ENCODE measurements around the gene DHH.
A peak's percentile ranks its signal among the peaks of the same experiment; 100 is the strongest.
"Not testable (repeated sequence)": the region's sequence is repeated elsewhere in the genome, so short reads cannot be mapped to it uniquely, and the experiment has no call there.

The DHH gene

GRCh38 chr12:49094160-49094974 lies at the start of gene DHH:
Gene DHH (minus strand): TSS chr12:49094801. CDS start chr12:49094512, 289 bp downstream.
- FAIRE-seq, result no peak

- no peak for FAIRE-seq
These were observed 49.8 kb upstream of the DHH start for GRCh38 chr12:49144384-49144783.

GRCh38 chr12:49138999-49139398 lies 44.4 kb upstream of the DHH start:
- FAIRE-seq, result no peak

GRCh38 chr12:49138587-49138986 lies 44.0 kb upstream of the DHH start:
- no peak for FAIRE-seq

- no peak for FAIRE-seq
These were observed 42.9 kb upstream of the DHH start for GRCh38 chr12:49137476-49137875.

GRCh38 chr12:49136997-49137396 lies 42.4 kb upstream of the DHH start:
- not testable (repeated sequence) for FAIRE-seq

- FAIRE-seq, result no peak
These were observed 39.0 kb upstream of the DHH start for GRCh38 chr12:49133590-49133989.

- FAIRE-seq, result no peak
These were observed 38.4 kb upstream of the DHH start for GRCh38 chr12:49133014-49133413.

- no peak for FAIRE-seq
These were observed 37.4 kb upstream of the DHH start for GRCh38 chr12:49131894-49132461.

- FAIRE-seq, result no peak
These were observed 36.7 kb upstream of the DHH start, which contains the start of gene TUBA1B for GRCh38 chr12:49131051-49131893. Gene TUBA1B (minus strand): TSS chr12:49131395. CDS start chr12:49131300, 95 bp downstream.

- FAIRE-seq, result no peak
These were observed 35.8 kb upstream of the DHH start for GRCh38 chr12:49130151-49131050.

- no peak for FAIRE-seq
These were observed 34.9 kb upstream of the DHH start for GRCh38 chr12:49129332-49130150.

GRCh38 chr12:49127971-49128370 lies 33.4 kb upstream of the DHH start:
- not testable (repeated sequence) for FAIRE-seq

GRCh38 chr12:49126852-49127763 lies 32.5 kb upstream of the DHH start:
- FAIRE-seq, result no peak

GRCh38 chr12:49121047-49121696 lies 26.6 kb upstream of the DHH start:
- no peak for FAIRE-seq

GRCh38 chr12:49111206-49111605 lies 16.6 kb upstream of the DHH start:
- no peak for FAIRE-seq

GRCh38 chr12:49110464-49111155 lies 16.0 kb upstream of the DHH start, which contains the start of gene LMBR1L:
Gene LMBR1L (minus strand): TSS chr12:49110847. CDS start chr12:49110555, 292 bp downstream.
- peak; percentile 98 for FAIRE-seq

- FAIRE-seq, result no peak
These were observed 15.3 kb upstream of the DHH start for GRCh38 chr12:49109641-49110463.

Measured in G401.6 (cell line).